ENCODE data around the gene FHIT. TPM values are rescaled to one million over a fixed set of nuclear protein-coding genes. Genes with fewer than 3 reads are reported as not detected.

The FHIT gene
- total RNA-seq, 1 experiment from 2014 or later: 9.8 TPM

DNA sequence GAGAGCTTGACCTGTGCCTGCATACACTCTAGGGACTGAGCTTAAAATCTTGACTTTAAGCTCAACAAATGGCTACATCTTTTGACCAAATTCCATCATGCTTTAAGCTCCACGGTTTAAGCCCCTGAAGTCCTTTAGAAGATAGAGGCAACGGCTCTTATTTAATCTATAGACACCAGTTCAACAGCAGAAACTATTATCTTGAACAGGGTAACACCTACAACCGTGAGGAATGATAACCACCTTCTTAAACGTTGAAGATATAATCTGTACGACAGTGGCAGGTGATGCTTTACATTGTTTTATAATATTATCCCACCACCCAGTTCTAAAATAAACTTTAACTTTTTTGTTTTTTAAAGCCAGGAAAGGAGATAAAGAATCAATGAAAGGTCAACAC, 1007.8 kb downstream of the FHIT start:
- Histone ChIP-seq H3F3A (ENCODE audit: insufficient read depth, low read depth) (no peaks in the 10 kb centered on the region), H3K27ac (no peak overlapping the region), H3K9me2 (ENCODE audit: insufficient read depth) (no peaks in the 10 kb centered on the region), H3K27me3 (ENCODE audit: insufficient read depth, low read depth) (no peaks in the 10 kb centered on the region), H3K4me3 (no peak overlapping the region), H3K4me2 (no peak overlapping the region), H3K4me1 (replicated peaks; ENCODE audit: insufficient read depth) (no peaks in the 10 kb centered on the region), H2AFZ (no peak overlapping the region), H3K9me3 (ENCODE audit: insufficient read depth, low read depth) (no peaks in the 10 kb centered on the region), H3K79me2 (ENCODE audit: low read depth) (no peaks in the 10 kb centered on the region), H3K36me3 (ENCODE audit: low read depth) (no peaks in the 10 kb centered on the region), H4K20me1 (ENCODE audit: insufficient read depth) (no peaks in the 10 kb centered on the region)
- no TSS peak for BruUV-seq (replicated peaks)
- ChIA-PET POLR2A (ENCODE audit: unreplicated experiment) (no interaction called here), CTCF (no interaction called here)
- intact Hi-C loops (cut with micrococcal nuclease; ENCODE audit: unreplicated experiment): no loop called here
- no peak for DNase-seq
- TF ChIP-seq, protein P1, sequence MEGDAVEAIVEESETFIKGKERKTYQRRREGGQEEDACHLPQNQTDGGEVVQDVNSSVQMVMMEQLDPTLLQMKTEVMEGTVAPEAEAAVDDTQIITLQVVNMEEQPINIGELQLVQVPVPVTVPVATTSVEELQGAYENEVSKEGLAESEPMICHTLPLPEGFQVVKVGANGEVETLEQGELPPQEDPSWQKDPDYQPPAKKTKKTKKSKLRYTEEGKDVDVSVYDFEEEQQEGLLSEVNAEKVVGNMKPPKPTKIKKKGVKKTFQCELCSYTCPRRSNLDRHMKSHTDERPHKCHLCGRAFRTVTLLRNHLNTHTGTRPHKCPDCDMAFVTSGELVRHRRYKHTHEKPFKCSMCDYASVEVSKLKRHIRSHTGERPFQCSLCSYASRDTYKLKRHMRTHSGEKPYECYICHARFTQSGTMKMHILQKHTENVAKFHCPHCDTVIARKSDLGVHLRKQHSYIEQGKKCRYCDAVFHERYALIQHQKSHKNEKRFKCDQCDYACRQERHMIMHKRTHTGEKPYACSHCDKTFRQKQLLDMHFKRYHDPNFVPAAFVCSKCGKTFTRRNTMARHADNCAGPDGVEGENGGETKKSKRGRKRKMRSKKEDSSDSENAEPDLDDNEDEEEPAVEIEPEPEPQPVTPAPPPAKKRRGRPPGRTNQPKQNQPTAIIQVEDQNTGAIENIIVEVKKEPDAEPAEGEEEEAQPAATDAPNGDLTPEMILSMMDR (conservative IDR thresholded peaks at IDR 0.05): no peak
- TF ChIP-seq EZH2 (IDR thresholded peaks at IDR 0.05; ENCODE audit: low read depth): no peak

DNA sequence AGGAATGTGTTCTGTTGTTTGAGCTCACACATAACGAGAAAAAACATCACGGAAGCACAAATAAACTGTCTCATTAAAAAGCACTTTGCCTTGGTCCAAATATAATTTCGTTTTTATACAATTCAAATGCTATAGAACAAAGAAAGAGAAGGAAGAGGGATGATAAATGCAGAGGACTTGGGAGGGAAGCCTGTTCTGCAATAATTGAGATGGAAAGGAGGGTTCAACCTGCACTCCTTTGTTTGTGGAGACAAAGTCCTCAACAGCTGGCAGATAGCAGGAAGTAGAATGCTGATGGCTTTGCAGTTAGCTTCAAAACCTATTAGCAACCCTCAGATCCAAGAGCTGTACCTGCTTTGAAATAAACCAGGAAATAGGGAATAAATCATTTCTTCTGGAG, 1010.8 kb downstream of the FHIT start:
- ChIA-PET POLR2A (ENCODE audit: unreplicated experiment) (no interaction called here), CTCF (no interaction called here)
- DNase-seq: no peak
- no peak overlapping the region for H3K27ac ChIP-seq
- H3K9me3 ChIP-seq (ENCODE audit: insufficient read depth, low read depth): no peaks in the 10 kb centered on the region
- H4K20me1 ChIP-seq (ENCODE audit: insufficient read depth): no peaks in the 10 kb centered on the region
- H3K79me2 ChIP-seq (ENCODE audit: low read depth): no peaks in the 10 kb centered on the region
- no peak for TF ChIP-seq EZH2 (IDR thresholded peaks at IDR 0.05; ENCODE audit: low read depth)
- TF ChIP-seq, protein P1 (conservative IDR thresholded peaks at IDR 0.05): no peak
- intact Hi-C loops (cut with micrococcal nuclease; ENCODE audit: unreplicated experiment): no loop called here
- H3K27me3 ChIP-seq (ENCODE audit: insufficient read depth, low read depth): no peaks in the 10 kb centered on the region
- no peak overlapping the region for H3K4me2 ChIP-seq
- H3K4me1 ChIP-seq (replicated peaks; ENCODE audit: insufficient read depth): no peaks in the 10 kb centered on the region
- H3K9me2 ChIP-seq (ENCODE audit: insufficient read depth): no peaks in the 10 kb centered on the region
- H3K4me3 ChIP-seq: no peak overlapping the region
- no TSS peak for BruUV-seq (replicated peaks)
- H3F3A ChIP-seq (ENCODE audit: insufficient read depth, low read depth): no peaks in the 10 kb centered on the region
- H2AFZ ChIP-seq: no peak overlapping the region
- H3K36me3 ChIP-seq (ENCODE audit: low read depth): no peaks in the 10 kb centered on the region

DNA sequence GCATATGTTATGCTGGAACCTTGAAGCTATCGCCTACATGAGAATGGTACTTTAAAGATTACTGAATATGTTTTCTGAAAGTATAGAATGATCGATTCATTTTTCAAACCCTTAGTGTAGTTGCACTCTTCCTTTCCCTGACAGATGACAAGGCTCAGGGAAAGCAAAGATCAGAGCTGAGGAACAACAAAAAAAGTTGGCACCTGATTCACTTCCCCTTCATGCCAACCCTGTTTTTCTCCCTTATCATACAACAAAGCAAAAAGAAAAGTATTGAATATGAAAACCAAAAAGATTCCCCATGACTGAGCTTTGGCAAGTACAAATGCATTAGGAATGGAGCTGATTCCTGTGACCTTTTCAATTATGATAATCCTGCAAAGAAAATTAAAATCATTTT, 1012.7 kb downstream of the FHIT start:
- intact Hi-C loops (cut with micrococcal nuclease; ENCODE audit: unreplicated experiment): no loop called here
- BruUV-seq (replicated peaks): no TSS peak
- ChIA-PET CTCF (no interaction called here), POLR2A (ENCODE audit: unreplicated experiment) (no interaction called here)
- no peak overlapping the region for H3K4me2 ChIP-seq
- no peaks in the 10 kb centered on the region for H3K9me2 ChIP-seq (ENCODE audit: insufficient read depth)
- no peak overlapping the region for H3K4me3 ChIP-seq
- no peaks in the 10 kb centered on the region for H3K27me3 ChIP-seq (ENCODE audit: insufficient read depth, low read depth)
- no peaks in the 10 kb centered on the region for H3K9me3 ChIP-seq (ENCODE audit: insufficient read depth, low read depth)
- no peak overlapping the region for H2AFZ ChIP-seq
- DNase-seq: no peak
- no peak overlapping the region for H3K27ac ChIP-seq
- no peaks in the 10 kb centered on the region for H3K79me2 ChIP-seq (ENCODE audit: low read depth)
- no peaks in the 10 kb centered on the region for H3F3A ChIP-seq (ENCODE audit: insufficient read depth, low read depth)
- H3K4me1 ChIP-seq (replicated peaks; ENCODE audit: insufficient read depth): no peaks in the 10 kb centered on the region
- no peaks in the 10 kb centered on the region for H3K36me3 ChIP-seq (ENCODE audit: low read depth)
- TF ChIP-seq, protein P1 (conservative IDR thresholded peaks at IDR 0.05): no peak
- no peak for TF ChIP-seq EZH2 (IDR thresholded peaks at IDR 0.05; ENCODE audit: low read depth)
- H4K20me1 ChIP-seq (ENCODE audit: insufficient read depth): no peaks in the 10 kb centered on the region

Data from PC-9 (cell line).